ENCODE data around the gene GNB1. TPM values are rescaled to one million over a fixed set of nuclear protein-coding genes. Genes with fewer than 3 reads are reported as not detected.

GNB1 gene
- total and polyA plus RNA-seq, 4 donors = 114 to 338 (median 191) TPM

DNA sequence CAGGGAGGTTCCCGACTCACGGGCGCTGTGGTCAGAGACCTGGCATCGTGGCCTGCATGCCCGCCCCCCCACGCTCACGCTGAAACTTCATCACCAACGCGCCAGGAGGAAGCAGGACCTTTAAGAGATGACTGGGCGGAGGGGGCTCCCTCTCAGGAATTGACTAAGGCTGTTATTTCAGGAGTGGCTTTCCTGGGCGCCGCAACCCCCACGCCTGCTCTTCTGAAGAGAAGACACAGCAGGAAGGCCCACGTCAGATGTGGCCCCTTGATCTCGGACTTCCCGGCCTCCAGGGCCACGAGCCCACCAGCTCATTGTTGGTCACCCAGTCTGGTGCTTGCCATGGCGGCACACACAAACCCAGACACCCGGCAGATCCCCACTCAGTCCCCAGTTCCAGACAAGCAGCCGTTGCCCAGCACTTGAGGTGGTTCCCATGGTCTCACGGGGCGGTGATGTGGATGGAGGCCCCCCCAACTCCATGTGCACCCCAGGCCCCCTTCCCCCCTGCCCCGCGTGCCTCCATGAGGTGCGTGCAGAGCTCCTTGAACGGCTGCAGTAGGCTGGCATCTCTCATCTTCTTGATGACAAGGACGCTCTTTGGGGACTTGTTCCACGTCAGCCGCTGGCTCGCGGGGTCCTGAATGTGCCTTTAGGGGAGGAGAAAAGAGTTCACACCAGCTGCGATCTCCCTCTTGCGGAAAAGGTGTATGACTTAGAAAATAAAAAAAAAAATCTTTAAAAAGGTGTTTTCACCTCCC lies 134.0 kb downstream of the GNB1 start:
- Histone ChIP-seq H3K4me1 (ENCODE audit: control insufficient read depth in 5 of 5, insufficient read depth in 5 of 5, low read length in 5 of 5) (peaks cover 0 to 8% (median 0%) of the 10 kb centered on the region in 5 donors), H3K9me3 (ENCODE audit: control insufficient read depth in 4 of 4, insufficient read depth in 3 of 4, low read length in 3 of 4) (no peaks in the 10 kb centered on the region), H3K9ac (ENCODE audit: insufficient read depth in 1 of 2, low read length in 2 of 2) (no peak overlapping the region), H3K36me3 (ENCODE audit: control insufficient read depth in 4 of 4, insufficient read depth in 4 of 4, low read length in 4 of 4) (peaks cover 4 to 79% (median 22%) of the 10 kb centered on the region in 4 donors), H3K27me3 (ENCODE audit: control insufficient read depth in 3 of 3, insufficient read depth in 3 of 3, low read length in 2 of 3) (no peaks in the 10 kb centered on the region), H3K4me3 (no peak overlapping the region), H3K27ac (ENCODE audit: low read depth in 1 of 2, low read length in 1 of 2) (no peak overlapping the region)
- ATAC-seq (ENCODE audit: insufficient read depth, low FRiP score) (no peak), DNase-seq (no peak)
- TF ChIP-seq, protein P1, sequence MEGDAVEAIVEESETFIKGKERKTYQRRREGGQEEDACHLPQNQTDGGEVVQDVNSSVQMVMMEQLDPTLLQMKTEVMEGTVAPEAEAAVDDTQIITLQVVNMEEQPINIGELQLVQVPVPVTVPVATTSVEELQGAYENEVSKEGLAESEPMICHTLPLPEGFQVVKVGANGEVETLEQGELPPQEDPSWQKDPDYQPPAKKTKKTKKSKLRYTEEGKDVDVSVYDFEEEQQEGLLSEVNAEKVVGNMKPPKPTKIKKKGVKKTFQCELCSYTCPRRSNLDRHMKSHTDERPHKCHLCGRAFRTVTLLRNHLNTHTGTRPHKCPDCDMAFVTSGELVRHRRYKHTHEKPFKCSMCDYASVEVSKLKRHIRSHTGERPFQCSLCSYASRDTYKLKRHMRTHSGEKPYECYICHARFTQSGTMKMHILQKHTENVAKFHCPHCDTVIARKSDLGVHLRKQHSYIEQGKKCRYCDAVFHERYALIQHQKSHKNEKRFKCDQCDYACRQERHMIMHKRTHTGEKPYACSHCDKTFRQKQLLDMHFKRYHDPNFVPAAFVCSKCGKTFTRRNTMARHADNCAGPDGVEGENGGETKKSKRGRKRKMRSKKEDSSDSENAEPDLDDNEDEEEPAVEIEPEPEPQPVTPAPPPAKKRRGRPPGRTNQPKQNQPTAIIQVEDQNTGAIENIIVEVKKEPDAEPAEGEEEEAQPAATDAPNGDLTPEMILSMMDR (IDR thresholded peaks at IDR 0.05; ENCODE audit: control extremely low read depth, extremely low read depth) = no peak
- WGBS, 2 donors = 90 to 91% methylated on average over 33 of the region's 33 CpGs

DNA sequence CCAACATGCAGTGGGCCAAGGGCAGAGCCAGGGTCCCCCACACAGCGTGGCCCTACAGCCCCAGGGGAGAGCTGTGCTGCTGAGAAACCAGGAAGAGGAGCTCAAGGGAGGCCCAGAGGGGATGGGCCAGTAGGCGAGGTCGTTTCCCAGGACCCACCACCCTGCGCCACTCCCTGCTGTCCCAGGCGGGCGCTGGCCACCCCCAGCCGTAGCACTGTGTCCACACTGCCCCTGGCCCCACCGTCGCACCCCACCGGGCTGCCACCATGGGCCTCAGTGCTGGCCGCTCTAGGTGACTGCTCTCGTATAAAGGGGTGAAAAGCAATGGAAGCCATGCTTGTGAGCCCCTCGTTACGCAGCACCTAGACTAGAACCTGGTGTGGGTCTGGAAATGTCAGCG lies 135.0 kb downstream of the GNB1 start:
- H3K9ac ChIP-seq (ENCODE audit: insufficient read depth in 1 of 2, low read length in 2 of 2) = no peak overlapping the region
- DNase-seq (no peak), ATAC-seq (ENCODE audit: insufficient read depth, low FRiP score) (no peak)
- H3K9me3 ChIP-seq (ENCODE audit: control insufficient read depth in 4 of 4, insufficient read depth in 3 of 4, low read length in 3 of 4) = no peaks in the 10 kb centered on the region
- H3K27me3 ChIP-seq (ENCODE audit: control insufficient read depth in 3 of 3, insufficient read depth in 3 of 3, low read length in 2 of 3) = no peaks in the 10 kb centered on the region
- H3K27ac ChIP-seq (ENCODE audit: low read depth in 1 of 2, low read length in 1 of 2) = no peak overlapping the region
- H3K36me3 ChIP-seq (ENCODE audit: control insufficient read depth in 4 of 4, insufficient read depth in 4 of 4, low read length in 4 of 4) = peaks cover 4 to 71% (median 16%) of the 10 kb centered on the region in 4 donors
- no peak overlapping the region for H3K4me3 ChIP-seq
- TF ChIP-seq, protein P1 (IDR thresholded peaks at IDR 0.05; ENCODE audit: control extremely low read depth, extremely low read depth) = no peak
- 89 to 91% methylated on average over 15 of the region's 15 CpGs for WGBS, 2 donors
- H3K4me1 ChIP-seq (ENCODE audit: control insufficient read depth in 5 of 5, insufficient read depth in 5 of 5, low read length in 5 of 5) = peaks cover 0 to 8% (median 0%) of the 10 kb centered on the region in 5 donors

- H3K4me1 ChIP-seq (ENCODE audit: control insufficient read depth in 5 of 5, insufficient read depth in 5 of 5, low read length in 5 of 5) = peaks cover 0 to 8% (median 0%) of the 10 kb centered on the region in 5 donors
- no peak overlapping the region for H3K4me3 ChIP-seq
- no peak overlapping the region for H3K27ac ChIP-seq (ENCODE audit: low read depth in 1 of 2, low read length in 1 of 2)
- H3K27me3 ChIP-seq (ENCODE audit: control insufficient read depth in 3 of 3, insufficient read depth in 3 of 3, low read length in 2 of 3) = no peaks in the 10 kb centered on the region
- H3K36me3 ChIP-seq (ENCODE audit: control insufficient read depth in 4 of 4, insufficient read depth in 4 of 4, low read length in 4 of 4) = peaks cover 4 to 67% (median 15%) of the 10 kb centered on the region in 4 donors
- TF ChIP-seq, protein P1 (IDR thresholded peaks at IDR 0.05; ENCODE audit: control extremely low read depth, extremely low read depth) = no peak
- H3K9ac ChIP-seq (ENCODE audit: insufficient read depth in 1 of 2, low read length in 2 of 2) = no peak overlapping the region
- ATAC-seq (ENCODE audit: insufficient read depth, low FRiP score) (no peak), DNase-seq (no peak)
- no peaks in the 10 kb centered on the region for H3K9me3 ChIP-seq (ENCODE audit: control insufficient read depth in 4 of 4, insufficient read depth in 3 of 4, low read length in 3 of 4)
- WGBS, 2 donors = 89 to 96% methylated on average over 19 of the region's 19 CpGs
These were observed 135.5 kb downstream of the GNB1 start for GRCh38 chr1:1755426-1755825.

Measured in lung (tissue), 12 donors.